Peyer's patch (tissue), 4 donors: ENCODE results near the gene DIPK2B.

Experiments used
- POLR2A ChIP-seq, 2 donors: fragments of 450-650 bp; IDR thresholded peaks; one replicate each; pipeline ENCODE4 v1.5.1; 2017; ENCODE audit warnings: antibody characterized with exemption in 2 of 2, mild to moderate bottlenecking in 2 of 2, moderate library complexity in 2 of 2
- TF ChIP-seq, protein P1 (sequence below), 6 experiments: fragments of 450-650 bp in 4 of 6; fragments of 200-600 bp in 2 of 6; sonication (generic) in 1 of 6; IDR thresholded peaks; one replicate each; pipeline ENCODE4 v1.5.1; 2017 to 2019; ENCODE audit warnings: antibody characterized with exemption in 6 of 6, mild to moderate bottlenecking in 3 of 6, moderate library complexity in 1 of 6

DNA sequence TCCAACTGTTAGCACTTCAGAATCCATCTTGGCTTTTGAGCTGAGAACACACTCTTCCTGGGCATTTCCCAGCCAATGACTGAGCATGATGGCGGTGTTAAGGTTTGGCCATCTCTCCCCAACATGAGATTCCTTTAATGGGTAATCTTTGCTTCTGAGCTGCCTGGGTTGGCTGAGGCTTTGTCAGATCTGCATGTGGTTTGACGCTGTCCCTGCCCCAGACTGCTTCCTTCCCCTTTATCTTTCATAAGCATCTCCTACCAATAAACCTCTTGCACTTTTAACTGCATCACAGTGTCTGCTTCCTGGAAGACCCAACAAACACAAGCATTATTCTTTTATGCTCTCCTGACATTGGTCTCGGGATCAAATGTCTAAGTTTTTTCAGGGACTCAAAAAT is 31.5 kb upstream of the DIPK2B start:
- TF ChIP-seq, protein P1, sequence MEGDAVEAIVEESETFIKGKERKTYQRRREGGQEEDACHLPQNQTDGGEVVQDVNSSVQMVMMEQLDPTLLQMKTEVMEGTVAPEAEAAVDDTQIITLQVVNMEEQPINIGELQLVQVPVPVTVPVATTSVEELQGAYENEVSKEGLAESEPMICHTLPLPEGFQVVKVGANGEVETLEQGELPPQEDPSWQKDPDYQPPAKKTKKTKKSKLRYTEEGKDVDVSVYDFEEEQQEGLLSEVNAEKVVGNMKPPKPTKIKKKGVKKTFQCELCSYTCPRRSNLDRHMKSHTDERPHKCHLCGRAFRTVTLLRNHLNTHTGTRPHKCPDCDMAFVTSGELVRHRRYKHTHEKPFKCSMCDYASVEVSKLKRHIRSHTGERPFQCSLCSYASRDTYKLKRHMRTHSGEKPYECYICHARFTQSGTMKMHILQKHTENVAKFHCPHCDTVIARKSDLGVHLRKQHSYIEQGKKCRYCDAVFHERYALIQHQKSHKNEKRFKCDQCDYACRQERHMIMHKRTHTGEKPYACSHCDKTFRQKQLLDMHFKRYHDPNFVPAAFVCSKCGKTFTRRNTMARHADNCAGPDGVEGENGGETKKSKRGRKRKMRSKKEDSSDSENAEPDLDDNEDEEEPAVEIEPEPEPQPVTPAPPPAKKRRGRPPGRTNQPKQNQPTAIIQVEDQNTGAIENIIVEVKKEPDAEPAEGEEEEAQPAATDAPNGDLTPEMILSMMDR (IDR thresholded peaks at IDR 0.05), result no peak
- TF ChIP-seq POLR2A (IDR thresholded peaks at IDR 0.05), result no peak
